ENCODE results near the gene ARMCX6. TPM values are rescaled to one million over a fixed set of nuclear protein-coding genes. Genes with fewer than 3 reads are reported as not detected.
A peak's percentile ranks its signal among the peaks of the same experiment; 100 is the strongest.
"Not testable (repeated sequence)": the region's sequence is repeated elsewhere in the genome, so short reads cannot be mapped to it uniquely, and the experiment has no call there.

Gene ARMCX6
- total and polyA plus RNA-seq, 8 donors: 44.7 to 106 (median 96.3) TPM

GRCh38 chrX:101619364-101619763 is 1.6 kb upstream of the ARMCX6 start:
- Histone ChIP-seq H3K27me3 (no peaks in the 10 kb centered on the region), H3K4me3 (no peak overlapping the region), H3K36me3 (no peaks in the 10 kb centered on the region), H3K9me3 (no peaks in the 10 kb centered on the region), H3K4me1 (peaks cover 0 to 10% of the 10 kb centered on the region in 2 donors), H3K27ac (no peak overlapping the region)
- DNase-seq (peak in 1 of 4 donors; percentile 28), ATAC-seq (no peak)
- intact Hi-C loops (cut with DNase I): no loop called here
- no peak for TF ChIP-seq CTCF (IDR thresholded peaks at IDR 0.05)

- no peak for ATAC-seq
- no peaks in the 10 kb centered on the region for H3K36me3 ChIP-seq
- H3K27ac ChIP-seq: no peak overlapping the region
- no peak overlapping the region for H3K4me3 ChIP-seq
- TF ChIP-seq CTCF (IDR thresholded peaks at IDR 0.05): no peak
- intact Hi-C loops (cut with DNase I): no loop called here
- peak in 1 of 4 donors; percentile 19 for DNase-seq
- no peaks in the 10 kb centered on the region for H3K4me1 ChIP-seq
- H3K9me3 ChIP-seq: no peaks in the 10 kb centered on the region
- peaks cover 0 to 6% of the 10 kb centered on the region in 2 donors for H3K27me3 ChIP-seq
Measured at GRCh38 chrX:101605728-101606127, 12.1 kb downstream of the ARMCX6 start.

- ATAC-seq: no peak
- intact Hi-C loops (cut with DNase I): no loop called here
- no peak for TF ChIP-seq CTCF (IDR thresholded peaks at IDR 0.05)
Measured at GRCh38 chrX:101605146-101605545, 12.7 kb downstream of the ARMCX6 start.

GRCh38 chrX:101602077-101602476 is 15.7 kb downstream of the ARMCX6 start:
- no peak for TF ChIP-seq CTCF (IDR thresholded peaks at IDR 0.05)

More at GRCh38 chrX:101605146-101605545, 12.7 kb downstream of the ARMCX6 start:
- H3K27me3 ChIP-seq: peaks cover 0 to 6% of the 10 kb centered on the region in 2 donors
- no peaks in the 10 kb centered on the region for H3K36me3 ChIP-seq
- no peaks in the 10 kb centered on the region for H3K9me3 ChIP-seq
- no peak overlapping the region for H3K4me3 ChIP-seq
- no peak for DNase-seq
- H3K4me1 ChIP-seq: no peaks in the 10 kb centered on the region
- no peak overlapping the region for H3K27ac ChIP-seq

GRCh38 chrX:101599592-101599991 is 18.2 kb downstream of the ARMCX6 start:
- ATAC-seq, H3K36me3 ChIP-seq, DNase-seq, H3K9me3 ChIP-seq, H3K4me1 ChIP-seq, H3K27ac ChIP-seq, H3K27me3 ChIP-seq, H3K4me3 ChIP-seq: not testable (repeated sequence)
- intact Hi-C loops (cut with DNase I): loop anchor here in 1 of 2 donors (5.0 kb wide), 1 partner anchor 203 kb away; no protein-coding TSS in a partner anchor

More at GRCh38 chrX:101602077-101602476, 15.7 kb downstream of the ARMCX6 start:
- Histone ChIP-seq H3K4me3 (no peak overlapping the region), H3K27ac (no peak overlapping the region), H3K4me1 (no peaks in the 10 kb centered on the region), H3K36me3 (no peaks in the 10 kb centered on the region), H3K27me3 (peaks cover 0 to 6% of the 10 kb centered on the region in 2 donors), H3K9me3 (no peaks in the 10 kb centered on the region)
- intact Hi-C loops (cut with DNase I): no loop called here
- DNase-seq (peak in 1 of 4 donors; percentile 50), ATAC-seq (no peak)

All from left lung (tissue), 10 donors.